SK-N-DZ (cell line): ENCODE results near the gene TACR2.

Source experiments
- DNase-seq: peaks from one replicate; pipeline ENCODE4 v3.0.0-alpha.2; 2015; ENCODE audit warnings: low spot score

Gene TACR2

GRCh38 chr10:69403519-69403918 lies 13.2 kb downstream of the TACR2 start:
- no peak for DNase-seq

GRCh38 chr10:69403066-69403465 lies 13.7 kb downstream of the TACR2 start:
- DNase-seq, result no peak

GRCh38 chr10:69402386-69402785 lies 14.3 kb downstream of the TACR2 start:
- DNase-seq, result no peak

GRCh38 chr10:69401416-69401815 lies 15.3 kb downstream of the TACR2 start:
- DNase-seq, result no peak

GRCh38 chr10:69400936-69401335 lies 15.8 kb downstream of the TACR2 start:
- no peak for DNase-seq

GRCh38 chr10:69398466-69398865 lies 18.3 kb downstream of the TACR2 start:
- DNase-seq, result no peak

GRCh38 chr10:69397972-69398371 lies 18.7 kb downstream of the TACR2 start:
- no peak for DNase-seq

GRCh38 chr10:69394020-69394419 lies 22.7 kb downstream of the TACR2 start:
- DNase-seq, result no peak

- DNase-seq, result peak; percentile 75
Observed at GRCh38 chr10:69392481-69393000, 24.2 kb downstream of the TACR2 start.

GRCh38 chr10:69391158-69391557 lies 25.6 kb downstream of the TACR2 start:
- DNase-seq, result no peak

- no peak for DNase-seq
Observed at GRCh38 chr10:69389827-69390490, 26.8 kb downstream of the TACR2 start.

- no peak for DNase-seq
Observed at GRCh38 chr10:69388488-69388887, 28.2 kb downstream of the TACR2 start.

GRCh38 chr10:69387500-69387899 lies 29.2 kb downstream of the TACR2 start:
- DNase-seq, result no peak

- DNase-seq, result no peak
Observed at GRCh38 chr10:69385454-69386350, 31.0 kb downstream of the TACR2 start.

GRCh38 chr10:69384320-69384719 lies 32.4 kb downstream of the TACR2 start:
- DNase-seq, result no peak

GRCh38 chr10:69383558-69383957 lies 33.2 kb downstream of the TACR2 start:
- no peak for DNase-seq

- DNase-seq, result no peak
Observed at GRCh38 chr10:69382382-69383117, 34.2 kb downstream of the TACR2 start.

GRCh38 chr10:69379800-69380199 lies 36.9 kb downstream of the TACR2 start:
- no peak for DNase-seq

- no peak for DNase-seq
Observed at GRCh38 chr10:69377933-69378332, 38.8 kb downstream of the TACR2 start.

GRCh38 chr10:69377191-69377590 lies 39.5 kb downstream of the TACR2 start:
- no peak for DNase-seq

- DNase-seq, result no peak
Observed at GRCh38 chr10:69376662-69377061, 40.1 kb downstream of the TACR2 start.
